ENCODE measurements around the gene SEMA5B.

- no peak for TF ChIP-seq CTCF (IDR thresholded peaks at IDR 0.05; ENCODE audit: poor library complexity, severe bottlenecking)
- no peak for TF ChIP-seq MXI1 (conservative IDR thresholded peaks at IDR 0.05; ENCODE audit: poor library complexity, severe bottlenecking)
- TF ChIP-seq POLR2AphosphoS5 (IDR thresholded peaks at IDR 0.05) = no peak
Measured at GRCh38 chr3:123055352-123055751, 27.8 kb upstream of the SEMA5B start.
